Neural progenitor cell (in vitro differentiated cells): ENCODE results near the gene RABGGTA. TPM values are rescaled to one million over a fixed set of nuclear protein-coding genes. Genes with fewer than 3 reads are reported as not detected.

Source experiments
- DNase-seq: peaks from one replicate; pipeline ENCODE4 v3.0.0-alpha.2; 2016; ENCODE audit warnings: low spot score
- H2AFZ ChIP-seq: fragments of 200-600 bp; sonication (generic); replicated peaks from 2 replicates; pipeline ENCODE4 v1.6.1; 2016; ENCODE audit warnings: antibody characterized with exemption
- H3F3A ChIP-seq: fragments of 200-600 bp; sonication (generic); 2 replicates; pipeline ENCODE4 v1.6.1; 2016; ENCODE audit warnings: antibody characterized with exemption, low read depth
- H3K27ac ChIP-seq: fragments of 200-600 bp; sonication (generic); 2 replicates; pipeline ENCODE4 v1.5.1; 2016; ENCODE audit warnings: mild to moderate bottlenecking
- H3K27me3 ChIP-seq: fragments of 200-600 bp; sonication (generic); 2 replicates; pipeline ENCODE4 v1.6.1; 2016; ENCODE audit warnings: mild to moderate bottlenecking, moderate library complexity
- H3K36me3 ChIP-seq: fragments of 200-600 bp; sonication (generic); 2 replicates; pipeline ENCODE4 v1.5.1; 2016
- H3K4me1 ChIP-seq: fragments of 200-600 bp; sonication (generic); 2 replicates; pipeline ENCODE4 v1.6.1; 2016; ENCODE audit warnings: mixed run types
- H3K4me2 ChIP-seq: fragments of 200-600 bp; sonication (generic); 2 replicates; pipeline ENCODE4 v1.6.1; 2016
- H3K4me3 ChIP-seq: fragments of 200-600 bp; sonication (generic); 2 replicates; pipeline ENCODE4 v1.5.1; 2016
- H3K79me2 ChIP-seq: fragments of 200-600 bp; sonication (generic); 2 replicates; pipeline ENCODE4 v1.6.1; 2016; ENCODE audit warnings: low read depth
- H3K9ac ChIP-seq: fragments of 200-600 bp; sonication (generic); 2 replicates; pipeline ENCODE4 v1.6.1; 2016
- H3K9me3 ChIP-seq: fragments of 200-600 bp; sonication (generic); 2 replicates; pipeline ENCODE4 v1.5.1; 2016; ENCODE audit warnings: low read depth
- H4K20me1 ChIP-seq: fragments of 200-600 bp; sonication (generic); 2 replicates; pipeline ENCODE4 v1.6.1; 2016; ENCODE audit warnings: low read depth
- H3K27ac Mint-ChIP-seq: 3 replicates; pipeline ENCODE4 v1.8.0; 2021; ENCODE audit warnings: mixed read lengths
- H3K27me3 Mint-ChIP-seq: 2 replicates; pipeline ENCODE4 v1.8.0; 2022; ENCODE audit warnings: low read depth, mild to moderate bottlenecking, inconsistent platforms, moderate library complexity, mixed read lengths; ENCODE audit not compliant: insufficient read depth
- H3K36me3 Mint-ChIP-seq: 3 replicates; pipeline ENCODE4 v1.8.0; 2021; ENCODE audit warnings: mixed read lengths
- H3K4me1 Mint-ChIP-seq: 3 replicates; pipeline ENCODE4 v1.8.0; 2021; ENCODE audit warnings: mixed read lengths
- H3K4me3 Mint-ChIP-seq: 3 replicates; pipeline ENCODE4 v1.8.0; 2021; ENCODE audit warnings: mild to moderate bottlenecking, moderate library complexity, mixed read lengths
- H3K9me3 Mint-ChIP-seq: 3 replicates; pipeline ENCODE4 v1.8.0; 2020; ENCODE audit warnings: mixed read lengths
- EZH2 ChIP-seq: fragments of 200-600 bp; sonication (generic); IDR thresholded peaks from 2 replicates; pipeline ENCODE4 v1.6.1; 2017; ENCODE audit warnings: antibody characterized with exemption, mild to moderate bottlenecking, moderate library complexity
- EZH2phosphoT487 ChIP-seq: fragments of 200-600 bp; sonication (generic); IDR thresholded peaks from 2 replicates; pipeline ENCODE4 v1.6.1; 2017; ENCODE audit warnings: antibody characterized with exemption
- total RNA-seq: library from RNA; depleted of rRNA; stranded (reverse); fragments of >200 nt; gene quantifications from 2 replicates; pipeline ENCODE4 v1.2.3, GENCODE V29; 2015; ENCODE audit warnings: low replicate concordance
- TF ChIP-seq, protein P1 (sequence below): fragments of 200-600 bp; sonication (generic); IDR thresholded peaks from 2 replicates; pipeline ENCODE4 v1.5.1; 2017; ENCODE audit warnings: antibody characterized with exemption, mild to moderate bottlenecking

RABGGTA gene
- total RNA-seq, 1 donor from 2014 or later, result 7.1 TPM

DNA sequence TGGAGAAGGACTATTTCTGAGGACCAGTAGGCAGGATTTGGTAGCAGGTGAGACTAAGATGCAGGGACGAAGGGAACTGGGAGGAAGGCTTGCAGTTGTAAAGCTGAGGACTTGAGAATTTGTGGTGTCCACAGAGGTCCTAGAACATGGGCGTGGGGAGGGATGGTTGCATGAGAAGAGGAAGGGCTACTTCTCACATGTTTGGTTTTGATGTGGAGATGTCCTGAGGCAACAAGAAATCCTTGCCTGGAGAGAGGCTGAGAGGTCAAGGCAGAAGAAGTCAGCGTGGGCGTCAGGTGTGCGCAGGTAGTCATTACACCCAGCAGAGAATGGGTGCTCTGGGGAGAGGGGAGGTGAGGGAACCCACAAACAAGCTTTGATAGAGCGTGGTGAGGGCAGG lies 5.7 kb upstream of the RABGGTA start:
- H3K4me2 ChIP-seq, result no peak overlapping the region
- DNase-seq, result no peak
- peaks cover 2% of the 10 kb centered on the region for H3K4me1 ChIP-seq
- H3K36me3 Mint-ChIP-seq, result peaks cover 2% of the 10 kb centered on the region
- peaks cover 8% of the 10 kb centered on the region for H3K4me1 Mint-ChIP-seq
- H3K36me3 ChIP-seq, result no peaks in the 10 kb centered on the region
- no peak overlapping the region for H3K27ac Mint-ChIP-seq
- peaks cover 2% of the 10 kb centered on the region for H3K27me3 Mint-ChIP-seq
- no peaks in the 10 kb centered on the region for H3K9me3 Mint-ChIP-seq
- H3K9ac ChIP-seq, result no peak overlapping the region
- no peaks in the 10 kb centered on the region for H4K20me1 ChIP-seq
- no peak overlapping the region for H3K4me3 Mint-ChIP-seq
- H3K27ac ChIP-seq, result no peak overlapping the region
- H3K79me2 ChIP-seq, result peaks cover 8% of the 10 kb centered on the region
- H3K4me3 ChIP-seq, result no peak overlapping the region
- H3K9me3 ChIP-seq, result no peaks in the 10 kb centered on the region
- H3F3A ChIP-seq, result no peaks in the 10 kb centered on the region
- H3K27me3 ChIP-seq, result no peaks in the 10 kb centered on the region
- TF ChIP-seq EZH2phosphoT487 (no peak), EZH2 (no peak)
- TF ChIP-seq, protein P1, sequence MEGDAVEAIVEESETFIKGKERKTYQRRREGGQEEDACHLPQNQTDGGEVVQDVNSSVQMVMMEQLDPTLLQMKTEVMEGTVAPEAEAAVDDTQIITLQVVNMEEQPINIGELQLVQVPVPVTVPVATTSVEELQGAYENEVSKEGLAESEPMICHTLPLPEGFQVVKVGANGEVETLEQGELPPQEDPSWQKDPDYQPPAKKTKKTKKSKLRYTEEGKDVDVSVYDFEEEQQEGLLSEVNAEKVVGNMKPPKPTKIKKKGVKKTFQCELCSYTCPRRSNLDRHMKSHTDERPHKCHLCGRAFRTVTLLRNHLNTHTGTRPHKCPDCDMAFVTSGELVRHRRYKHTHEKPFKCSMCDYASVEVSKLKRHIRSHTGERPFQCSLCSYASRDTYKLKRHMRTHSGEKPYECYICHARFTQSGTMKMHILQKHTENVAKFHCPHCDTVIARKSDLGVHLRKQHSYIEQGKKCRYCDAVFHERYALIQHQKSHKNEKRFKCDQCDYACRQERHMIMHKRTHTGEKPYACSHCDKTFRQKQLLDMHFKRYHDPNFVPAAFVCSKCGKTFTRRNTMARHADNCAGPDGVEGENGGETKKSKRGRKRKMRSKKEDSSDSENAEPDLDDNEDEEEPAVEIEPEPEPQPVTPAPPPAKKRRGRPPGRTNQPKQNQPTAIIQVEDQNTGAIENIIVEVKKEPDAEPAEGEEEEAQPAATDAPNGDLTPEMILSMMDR, result no peak
- H2AFZ ChIP-seq, result no peak overlapping the region

DNA sequence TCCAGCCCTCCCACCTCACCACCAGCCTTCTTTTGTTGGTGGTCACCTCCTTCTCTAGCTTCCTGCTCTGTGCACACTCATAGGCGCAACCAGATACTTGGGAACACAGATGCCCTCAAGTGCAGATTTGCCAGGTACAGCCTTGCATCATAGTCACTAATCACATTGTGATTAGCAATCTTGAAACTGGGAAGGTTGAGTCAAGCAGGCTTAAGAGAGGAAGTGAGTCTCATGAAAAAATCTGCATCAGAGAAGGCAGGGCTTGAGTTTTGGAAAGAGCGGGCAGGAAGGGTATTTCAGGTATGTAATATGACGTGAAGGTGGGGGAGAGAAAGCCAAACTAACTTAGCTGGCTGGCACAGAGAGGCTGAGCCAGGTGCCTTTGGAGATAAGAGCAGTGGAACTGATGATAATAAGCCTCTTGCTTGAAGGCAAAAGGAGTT lies 2.7 kb upstream of the RABGGTA start:
- H3K4me3 Mint-ChIP-seq, result no peak overlapping the region
- H3K4me2 ChIP-seq, result no peak overlapping the region
- H3F3A ChIP-seq, result peaks cover 10% of the 10 kb centered on the region
- H3K27ac ChIP-seq, result no peak overlapping the region
- H3K27me3 Mint-ChIP-seq, result peaks cover 6% of the 10 kb centered on the region
- H3K36me3 ChIP-seq, result no peaks in the 10 kb centered on the region
- peaks cover 6% of the 10 kb centered on the region for H3K4me1 ChIP-seq
- H3K27me3 ChIP-seq, result no peaks in the 10 kb centered on the region
- peaks cover 8% of the 10 kb centered on the region for H3K79me2 ChIP-seq
- H3K4me1 Mint-ChIP-seq, result peaks cover 15% of the 10 kb centered on the region
- no peaks in the 10 kb centered on the region for H3K9me3 Mint-ChIP-seq
- no peak overlapping the region for H2AFZ ChIP-seq
- H3K36me3 Mint-ChIP-seq, result peaks cover 2% of the 10 kb centered on the region
- H3K4me3 ChIP-seq, result no peak overlapping the region
- no peak overlapping the region for H3K27ac Mint-ChIP-seq
- DNase-seq, result no peak
- no peaks in the 10 kb centered on the region for H4K20me1 ChIP-seq
- no peaks in the 10 kb centered on the region for H3K9me3 ChIP-seq
- H3K9ac ChIP-seq, result no peak overlapping the region
- TF ChIP-seq, protein P1, result no peak
- no peak for TF ChIP-seq EZH2
- no peak for TF ChIP-seq EZH2phosphoT487

DNA sequence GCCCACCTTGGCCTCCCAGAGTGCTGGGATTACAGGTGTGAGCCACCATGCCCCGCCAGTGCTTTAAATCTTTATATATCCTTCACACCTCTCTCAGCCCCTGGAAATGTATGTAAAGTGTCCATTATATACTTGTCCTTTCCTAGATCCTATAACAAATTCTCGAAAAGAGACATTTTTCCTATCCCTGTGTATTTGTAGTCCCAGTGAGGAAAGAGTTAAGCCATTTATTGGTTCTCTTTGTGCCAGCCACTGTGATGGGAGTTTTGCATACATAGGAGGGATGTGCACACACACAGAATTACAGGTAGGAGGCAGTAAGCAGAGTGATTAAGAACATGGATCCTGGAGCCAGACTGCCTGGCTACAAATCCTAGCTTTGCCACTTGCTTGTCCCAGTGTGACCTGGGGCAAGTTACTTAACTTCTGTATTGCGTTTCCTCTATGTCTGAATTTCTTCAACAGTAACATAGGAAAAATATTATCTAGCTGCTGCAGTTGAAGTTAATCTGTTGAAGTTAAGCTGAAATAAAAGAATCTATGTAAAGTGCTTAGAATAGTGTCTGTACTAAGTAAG lies 2.1 kb upstream of the RABGGTA start:
- peaks cover 8% of the 10 kb centered on the region for H3K79me2 ChIP-seq
- no peak overlapping the region for H3K27ac ChIP-seq
- Mint-ChIP-seq H3K27ac (no peak overlapping the region), H3K36me3 (peaks cover 2% of the 10 kb centered on the region), H3K4me1 (peaks cover 15% of the 10 kb centered on the region), H3K27me3 (peaks cover 6% of the 10 kb centered on the region), H3K4me3 (no peak overlapping the region), H3K9me3 (no peaks in the 10 kb centered on the region)
- peaks cover 10% of the 10 kb centered on the region for H3F3A ChIP-seq
- H3K9ac ChIP-seq, result no peak overlapping the region
- H3K9me3 ChIP-seq, result no peaks in the 10 kb centered on the region
- no peak for DNase-seq
- H3K36me3 ChIP-seq, result no peaks in the 10 kb centered on the region
- no peak overlapping the region for H2AFZ ChIP-seq
- no peak overlapping the region for H3K4me2 ChIP-seq
- no peak for TF ChIP-seq EZH2
- TF ChIP-seq, protein P1, result peak; percentile 6
- no peaks in the 10 kb centered on the region for H4K20me1 ChIP-seq
- no peak overlapping the region for H3K4me3 ChIP-seq
- peaks cover 6% of the 10 kb centered on the region for H3K4me1 ChIP-seq
- no peaks in the 10 kb centered on the region for H3K27me3 ChIP-seq
